Left lung (tissue), 10 donors: ENCODE results near the gene ARHGEF2. TPM values are rescaled to one million over a fixed set of nuclear protein-coding genes. Genes with fewer than 3 reads are reported as not detected.

Experiments used
- ATAC-seq: fragments of 200-7000 bp; cut with Tn5 transposase; one replicate; pipeline ENCODE4 v1.9.1; 2020; ENCODE audit warnings: moderate library complexity
- DNase-seq, 4 donors: peaks; one replicate each; pipeline ENCODE4 v3.0.0-alpha.2; 2013 to 2020
- H3K27ac ChIP-seq, 2 donors: fragments of 200-600 bp; sonication (generic) in 1 of 2; one replicate each; pipeline versions ENCODE4 v1.5.0 to v1.8.0; 2020 to 2021
- H3K27me3 ChIP-seq, 2 donors: fragments of 200-600 bp; sonication (generic) in 1 of 2; one replicate each; pipeline versions ENCODE4 v1.5.0 to v1.8.0; 2020 to 2021
- H3K36me3 ChIP-seq, 2 donors: fragments of 200-600 bp; sonication (generic) in 1 of 2; one replicate each; pipeline versions ENCODE4 v1.5.0 to v1.8.0; 2020 to 2021
- H3K4me1 ChIP-seq, 2 donors: fragments of 200-600 bp; one replicate each; pipeline ENCODE4 v1.8.0; 2021
- H3K4me3 ChIP-seq, 2 donors: fragments of 200-600 bp; sonication (generic) in 1 of 2; one replicate each; pipeline versions ENCODE4 v1.5.0 to v1.8.0; 2020 to 2021; ENCODE audit warnings: mild to moderate bottlenecking in 1 of 2
- H3K9me3 ChIP-seq, 2 donors: fragments of 200-600 bp; sonication (generic) in 1 of 2; one replicate each; pipeline versions ENCODE4 v1.5.0 to v1.8.0; 2020 to 2021
- CTCF ChIP-seq, 2 donors: fragments of 200-600 bp; sonication (generic) in 1 of 2; IDR thresholded peaks; one replicate each; pipeline versions ENCODE4 v1.5.0 to v1.8.0; 2021; ENCODE audit warnings: antibody characterized with exemption in 2 of 2
- intact Hi-C, 2 donors: fragments of 100-400 bp; cut with DNase I; formaldehyde crosslinking; loops; one replicate each; pipeline versions ENCODE4 v1.11.2 to v1.14.2; 2022
- polyA plus RNA-seq, 6 donors: library from polyadenylated mRNA; unstranded; fragments of 120-200 nt; gene quantifications; one replicate each; pipeline ENCODE4 v1.2.1, GENCODE V29; 2013; ENCODE audit not compliant: insufficient read length in 6 of 6
- total RNA-seq, 2 donors: library from RNA; stranded (reverse); fragmentation: NEBNext Ultra II Directional; extraction: Animal tissue kit (Norgen Biotek cat#: 25700); gene quantifications; one replicate each; pipeline ENCODE4 v1.2.1, GENCODE V29; 2021
- donor health status: DM: no; HTN: yes; CAD: no.
- donor health status: DM: no; HTN: no; CAD: no.

The ARHGEF2 gene
- total and polyA plus RNA-seq, 8 donors: 158 to 290 (median 218) TPM

- intact Hi-C loops: no loop called here
- DNase-seq (no peak), ATAC-seq (no peak)
- Histone ChIP-seq H3K9me3 (no peaks in the 10 kb centered on the region), H3K36me3 (peaks cover 0 to 43% of the 10 kb centered on the region in 2 donors), H3K4me1 (peaks cover 85 to 96% of the 10 kb centered on the region in 2 donors), H3K4me3 (no peak overlapping the region), H3K27ac (peak overlapping the region; percentile 53 to 96), H3K27me3 (no peaks in the 10 kb centered on the region)
- TF ChIP-seq CTCF (IDR thresholded peaks at IDR 0.05): no peak
Observed at GRCh38 chr1:155971910-155972809, 6.2 kb downstream of the ARHGEF2 start.

GRCh38 chr1:155970531-155971167 is 7.7 kb downstream of the ARHGEF2 start:
- intact Hi-C loops: no loop called here
- DNase-seq (peak in 2 of 4 donors; percentile 90 to 96), ATAC-seq (peak; percentile 82)
- Histone ChIP-seq H3K4me1 (peaks cover 85 to 99% of the 10 kb centered on the region in 2 donors), H3K27me3 (no peaks in the 10 kb centered on the region), H3K9me3 (no peaks in the 10 kb centered on the region), H3K27ac (peak overlapping the region; percentile 53 to 96), H3K36me3 (peaks cover 0 to 58% of the 10 kb centered on the region in 2 donors), H3K4me3 (no peak overlapping the region)
- no peak for TF ChIP-seq CTCF (IDR thresholded peaks at IDR 0.05)

GRCh38 chr1:155969377-155969791 is 9.0 kb downstream of the ARHGEF2 start:
- Histone ChIP-seq H3K36me3 (peaks cover 0 to 70% of the 10 kb centered on the region in 2 donors), H3K4me1 (peaks cover 73 to 99% of the 10 kb centered on the region in 2 donors), H3K9me3 (no peaks in the 10 kb centered on the region), H3K27ac (peak overlapping the region; percentile 71 to 96), H3K4me3 (peak overlapping the region in 1 of 2 donors; percentile 0), H3K27me3 (no peaks in the 10 kb centered on the region)
- intact Hi-C loops: no loop called here
- no peak for TF ChIP-seq CTCF (IDR thresholded peaks at IDR 0.05)
- ATAC-seq (no peak), DNase-seq (peak in 1 of 4 donors; percentile 76)

- no peak for ATAC-seq
- peaks cover 0 to 73% of the 10 kb centered on the region in 2 donors for H3K36me3 ChIP-seq
- no peak for TF ChIP-seq CTCF (IDR thresholded peaks at IDR 0.05)
- DNase-seq: peak in 1 of 4 donors; percentile 84
- H3K4me1 ChIP-seq: peaks cover 67 to 93% of the 10 kb centered on the region in 2 donors
- no peaks in the 10 kb centered on the region for H3K9me3 ChIP-seq
- H3K27me3 ChIP-seq: no peaks in the 10 kb centered on the region
- peak overlapping the region; percentile 71 to 96 for H3K27ac ChIP-seq
- intact Hi-C loops: no loop called here
- no peak overlapping the region for H3K4me3 ChIP-seq
Observed at GRCh38 chr1:155968670-155969069, 9.7 kb downstream of the ARHGEF2 start.

- no peak for DNase-seq
- H3K9me3 ChIP-seq: no peaks in the 10 kb centered on the region
- no peak for ATAC-seq
- H3K4me3 ChIP-seq: peak overlapping the region in 1 of 2 donors; percentile 25
- H3K36me3 ChIP-seq: peaks cover 0 to 79% of the 10 kb centered on the region in 2 donors
- H3K27ac ChIP-seq: peak overlapping the region; percentile 71 to 96
- peaks cover 63 to 93% of the 10 kb centered on the region in 2 donors for H3K4me1 ChIP-seq
- intact Hi-C loops: no loop called here
- no peak for TF ChIP-seq CTCF (IDR thresholded peaks at IDR 0.05)
- H3K27me3 ChIP-seq: no peaks in the 10 kb centered on the region
Observed at GRCh38 chr1:155968051-155968400, 10.3 kb downstream of the ARHGEF2 start.
